ENCODE measurements around the gene ASGR1. TPM values are rescaled to one million over a fixed set of nuclear protein-coding genes. Genes with fewer than 3 reads are reported as not detected.

The ASGR1 gene
- total RNA-seq, 3 donors from 2014 or later = 1.0 to 1.4 (median 1.3) TPM

- Histone ChIP-seq H3K4me3 (peak overlapping the region; percentile 43 to 70 (median 61)), H3K27ac (peak overlapping the region; percentile 100), H3K9me3 (no peaks in the 10 kb centered on the region), H3K27me3 (no peaks in the 10 kb centered on the region), H3K36me3 (no peaks in the 10 kb centered on the region), H3K4me1 (peaks cover 0 to 29% of the 10 kb centered on the region in 2 donors)
- DNase-seq (ENCODE audit: low spot score in 2 of 2) = no peak
- peak in 2 of 3 donors; percentile 7 to 25 for TF ChIP-seq POLR2AphosphoS5 (IDR thresholded peaks at IDR 0.05)
- no peak for TF ChIP-seq CTCF (IDR thresholded peaks at IDR 0.05)
- intact Hi-C loops (cut with DNase I; ENCODE audit: low total_unique reads) = no loop called here
Observed at GRCh38 chr17:7215136-7215638, 36.0 kb upstream of the ASGR1 start.

GRCh38 chr17:7214300-7215135 is 35.3 kb upstream of the ASGR1 start:
- H3K9me3 ChIP-seq = no peaks in the 10 kb centered on the region
- peaks cover 0 to 29% of the 10 kb centered on the region in 2 donors for H3K4me1 ChIP-seq
- H3K27me3 ChIP-seq = no peaks in the 10 kb centered on the region
- DNase-seq (ENCODE audit: low spot score in 2 of 2) = peak; percentile 98
- peak overlapping the region; percentile 43 to 70 (median 61) for H3K4me3 ChIP-seq
- no peaks in the 10 kb centered on the region for H3K36me3 ChIP-seq
- TF ChIP-seq POLR2A (IDR thresholded peaks at IDR 0.05) (no peak), POLR2AphosphoS5 (IDR thresholded peaks at IDR 0.05) (peak; percentile 48 to 71 (median 52)), CTCF (IDR thresholded peaks at IDR 0.05) (peak in 2 of 3 donors; percentile 22 to 46)
- peak overlapping the region; percentile 100 for H3K27ac ChIP-seq
- intact Hi-C loops (cut with DNase I; ENCODE audit: low total_unique reads) = no loop called here

DNA sequence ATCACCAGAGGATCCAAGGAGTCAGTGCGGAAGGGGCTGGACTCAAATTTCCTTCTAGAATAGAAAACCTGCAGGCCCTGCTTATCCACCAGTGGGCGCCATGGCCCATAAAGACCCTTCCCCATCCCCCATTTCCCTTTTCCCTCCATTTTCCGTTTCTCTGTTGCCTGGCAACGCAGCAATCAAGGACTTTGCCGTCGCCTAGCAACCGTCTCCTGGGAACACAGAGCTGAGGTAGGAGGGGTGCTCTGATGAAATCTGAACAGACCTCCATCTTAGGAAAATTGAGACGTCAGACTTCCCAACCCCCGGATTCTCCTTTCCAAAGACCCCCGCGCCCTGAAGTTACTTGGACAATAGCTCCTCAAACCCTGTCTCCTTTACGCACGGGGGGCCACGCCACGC is 34.7 kb upstream of the ASGR1 start:
- Histone ChIP-seq H3K9me3 (no peaks in the 10 kb centered on the region), H3K4me1 (peaks cover 0 to 23% of the 10 kb centered on the region in 2 donors), H3K27me3 (no peaks in the 10 kb centered on the region), H3K36me3 (no peaks in the 10 kb centered on the region), H3K4me3 (peak overlapping the region; percentile 43 to 70 (median 61)), H3K27ac (peak overlapping the region; percentile 100)
- TF ChIP-seq CTCF (IDR thresholded peaks at IDR 0.05) = peak in 1 of 3 donors; percentile 23
- TF ChIP-seq POLR2A (IDR thresholded peaks at IDR 0.05) = no peak
- intact Hi-C loops (cut with DNase I; ENCODE audit: low total_unique reads) = no loop called here
- DNase-seq (ENCODE audit: low spot score in 2 of 2) = no peak

- no peak overlapping the region for H3K27ac ChIP-seq
- H3K36me3 ChIP-seq = no peaks in the 10 kb centered on the region
- H3K9me3 ChIP-seq = no peaks in the 10 kb centered on the region
- intact Hi-C loops (cut with DNase I; ENCODE audit: low total_unique reads) = no loop called here
- no peaks in the 10 kb centered on the region for H3K27me3 ChIP-seq
- TF ChIP-seq POLR2A (IDR thresholded peaks at IDR 0.05) (no peak), POLR2AphosphoS5 (IDR thresholded peaks at IDR 0.05) (no peak), CTCF (IDR thresholded peaks at IDR 0.05) (no peak)
- H3K4me3 ChIP-seq = peak overlapping the region in 1 of 3 donors; percentile 33
- no peak for DNase-seq (ENCODE audit: low spot score in 2 of 2)
- H3K4me1 ChIP-seq = peaks cover 0 to 11% of the 10 kb centered on the region in 2 donors
Observed at GRCh38 chr17:7211491-7212273, 32.5 kb upstream of the ASGR1 start.

Measured in breast epithelium (tissue), 4 donors.